Mesothelial cell of epicardium (in vitro differentiated cells): ENCODE data around the gene RHBG. TPM values are rescaled to one million over a fixed set of nuclear protein-coding genes. Genes with fewer than 3 reads are reported as not detected.
"Not testable (repeated sequence)": the region's sequence is repeated elsewhere in the genome, so short reads cannot be mapped to it uniquely, and the experiment has no call there.

Source experiments
- DNase-seq, 2 experiments: peaks; one replicate each; pipeline ENCODE4 v3.0.0; 2021; ENCODE audit warnings: low spot score in 2 of 2; ENCODE audit not compliant: unreplicated experiment in 2 of 2
- H3K27ac Mint-ChIP-seq: 2 replicates; pipeline ENCODE4 v1.8.0; 2021; ENCODE audit warnings: mixed read lengths
- H3K27me3 Mint-ChIP-seq: 2 replicates; pipeline ENCODE4 v1.8.0; 2021; ENCODE audit warnings: low read depth, mixed read lengths
- H3K36me3 Mint-ChIP-seq: 2 replicates; pipeline ENCODE4 v1.8.0; 2021; ENCODE audit warnings: mixed read lengths
- H3K4me1 Mint-ChIP-seq: 2 replicates; pipeline ENCODE4 v1.8.0; 2021; ENCODE audit warnings: mixed read lengths
- H3K4me3 Mint-ChIP-seq: 2 replicates; pipeline ENCODE4 v1.8.0; 2021; ENCODE audit warnings: mild to moderate bottlenecking, moderate library complexity, mixed read lengths
- H3K9me3 Mint-ChIP-seq: 2 replicates; pipeline ENCODE4 v1.8.0; 2021; ENCODE audit warnings: mixed read lengths
- CTCF ChIP-seq: fragments of 200-600 bp; sonication (generic); IDR thresholded peaks from one replicate; pipeline ENCODE4 v1.5.0; 2021; ENCODE audit warnings: antibody characterized with exemption; ENCODE audit not compliant: unreplicated experiment
- total RNA-seq: library from RNA; stranded (reverse); gene quantifications from 3 replicates; pipeline ENCODE4 v1.2.1, GENCODE V29; 2021

RHBG gene
- total RNA-seq, 1 donor from 2014 or later: 0.92 TPM

- Mint-ChIP-seq H3K4me3 (no peak overlapping the region), H3K27me3 (peaks cover 19% of the 10 kb centered on the region), H3K9me3 (no peaks in the 10 kb centered on the region), H3K36me3 (no peaks in the 10 kb centered on the region), H3K27ac (peak overlapping the region; percentile 14), H3K4me1 (peaks cover 22% of the 10 kb centered on the region)
- no peak for TF ChIP-seq CTCF
- no peak for DNase-seq
These were observed 1.4 kb upstream of the RHBG start for GRCh38 chr1:156367383-156368156.

- peak overlapping the region; percentile 0 for H3K4me3 Mint-ChIP-seq
- no peaks in the 10 kb centered on the region for H3K9me3 Mint-ChIP-seq
- TF ChIP-seq CTCF: no peak
- peaks cover 19% of the 10 kb centered on the region for H3K27me3 Mint-ChIP-seq
- no peak for DNase-seq
- H3K27ac Mint-ChIP-seq: no peak overlapping the region
- H3K4me1 Mint-ChIP-seq: peaks cover 22% of the 10 kb centered on the region
- no peaks in the 10 kb centered on the region for H3K36me3 Mint-ChIP-seq
These were observed 803 bp upstream of the RHBG start for GRCh38 chr1:156368157-156368658.

- DNase-seq, H3K9me3 Mint-ChIP-seq, H3K27ac Mint-ChIP-seq, H3K36me3 Mint-ChIP-seq: not testable (repeated sequence)
- H3K27me3 Mint-ChIP-seq: peaks cover 13% of the 10 kb centered on the region
- peak overlapping the region; percentile 69 for H3K4me3 Mint-ChIP-seq
- H3K4me1 Mint-ChIP-seq: peaks cover 22% of the 10 kb centered on the region
These were observed 775 bp downstream of the RHBG start for GRCh38 chr1:156369685-156370286.

- Mint-ChIP-seq H3K27me3 (peaks cover 13% of the 10 kb centered on the region), H3K9me3 (no peaks in the 10 kb centered on the region), H3K36me3 (no peaks in the 10 kb centered on the region), H3K4me1 (peaks cover 22% of the 10 kb centered on the region), H3K27ac (no peak overlapping the region), H3K4me3 (no peak overlapping the region)
- no peak for DNase-seq
- TF ChIP-seq CTCF: no peak
These were observed 2.7 kb downstream of the RHBG start for GRCh38 chr1:156371553-156372264.

GRCh38 chr1:156372265-156372586 is 3.2 kb downstream of the RHBG start:
- H3K27me3 Mint-ChIP-seq: peaks cover 13% of the 10 kb centered on the region
- no peak overlapping the region for H3K27ac Mint-ChIP-seq
- no peak overlapping the region for H3K4me3 Mint-ChIP-seq
- no peaks in the 10 kb centered on the region for H3K9me3 Mint-ChIP-seq
- no peaks in the 10 kb centered on the region for H3K36me3 Mint-ChIP-seq
- no peak for DNase-seq
- peaks cover 22% of the 10 kb centered on the region for H3K4me1 Mint-ChIP-seq
- no peak for TF ChIP-seq CTCF

- H3K27ac Mint-ChIP-seq: no peak overlapping the region
- H3K27me3 Mint-ChIP-seq: peaks cover 13% of the 10 kb centered on the region
- no peak overlapping the region for H3K4me3 Mint-ChIP-seq
- no peak for DNase-seq
- no peak for TF ChIP-seq CTCF
- no peaks in the 10 kb centered on the region for H3K36me3 Mint-ChIP-seq
- peaks cover 15% of the 10 kb centered on the region for H3K4me1 Mint-ChIP-seq
- no peaks in the 10 kb centered on the region for H3K9me3 Mint-ChIP-seq
These were observed 3.9 kb downstream of the RHBG start for GRCh38 chr1:156372876-156373275.
